ENCODE measurements around the gene WNT7B.

DNA sequence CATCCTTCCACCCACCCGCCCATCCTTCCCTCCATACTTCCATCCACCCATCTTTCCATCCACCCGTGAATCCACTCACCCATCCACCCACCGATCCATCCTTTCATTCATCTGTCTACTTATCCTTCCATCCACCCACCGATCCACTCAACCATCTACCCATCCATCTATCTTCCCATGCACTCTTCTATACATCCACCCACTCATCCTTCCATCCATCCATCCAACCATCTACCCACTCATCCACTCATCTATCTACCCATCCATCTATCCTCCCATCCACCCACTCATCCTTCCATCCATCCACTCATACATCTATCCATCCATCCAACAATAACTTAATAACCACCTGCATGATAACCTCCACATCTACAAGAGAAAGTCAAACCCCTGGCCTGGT is 47.3 kb downstream of the WNT7B start:
- TF ChIP-seq, protein P1, sequence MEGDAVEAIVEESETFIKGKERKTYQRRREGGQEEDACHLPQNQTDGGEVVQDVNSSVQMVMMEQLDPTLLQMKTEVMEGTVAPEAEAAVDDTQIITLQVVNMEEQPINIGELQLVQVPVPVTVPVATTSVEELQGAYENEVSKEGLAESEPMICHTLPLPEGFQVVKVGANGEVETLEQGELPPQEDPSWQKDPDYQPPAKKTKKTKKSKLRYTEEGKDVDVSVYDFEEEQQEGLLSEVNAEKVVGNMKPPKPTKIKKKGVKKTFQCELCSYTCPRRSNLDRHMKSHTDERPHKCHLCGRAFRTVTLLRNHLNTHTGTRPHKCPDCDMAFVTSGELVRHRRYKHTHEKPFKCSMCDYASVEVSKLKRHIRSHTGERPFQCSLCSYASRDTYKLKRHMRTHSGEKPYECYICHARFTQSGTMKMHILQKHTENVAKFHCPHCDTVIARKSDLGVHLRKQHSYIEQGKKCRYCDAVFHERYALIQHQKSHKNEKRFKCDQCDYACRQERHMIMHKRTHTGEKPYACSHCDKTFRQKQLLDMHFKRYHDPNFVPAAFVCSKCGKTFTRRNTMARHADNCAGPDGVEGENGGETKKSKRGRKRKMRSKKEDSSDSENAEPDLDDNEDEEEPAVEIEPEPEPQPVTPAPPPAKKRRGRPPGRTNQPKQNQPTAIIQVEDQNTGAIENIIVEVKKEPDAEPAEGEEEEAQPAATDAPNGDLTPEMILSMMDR (conservative IDR thresholded peaks at IDR 0.05; ENCODE audit: low read depth, low read length) = no peak
- no peak for TF ChIP-seq EZH2 (IDR thresholded peaks at IDR 0.05; ENCODE audit: borderline replicate concordance, low read depth, low read length, poor library complexity, severe bottlenecking)
